GM21381 (cell line): Measurements from ENCODE around the gene CPNE6.
"Not testable (repeated sequence)": the region's sequence is repeated elsewhere in the genome, so short reads cannot be mapped to it uniquely, and the experiment has no call there.

Experiments used
- ATAC-seq: cut with Tn5 transposase; IDR thresholded peaks from one replicate; pipeline ENCODE4 v1.9.1; 2021; ENCODE audit warnings: mild to moderate bottlenecking, moderate library complexity; ENCODE audit not compliant: unreplicated experiment

CPNE6 gene

DNA sequence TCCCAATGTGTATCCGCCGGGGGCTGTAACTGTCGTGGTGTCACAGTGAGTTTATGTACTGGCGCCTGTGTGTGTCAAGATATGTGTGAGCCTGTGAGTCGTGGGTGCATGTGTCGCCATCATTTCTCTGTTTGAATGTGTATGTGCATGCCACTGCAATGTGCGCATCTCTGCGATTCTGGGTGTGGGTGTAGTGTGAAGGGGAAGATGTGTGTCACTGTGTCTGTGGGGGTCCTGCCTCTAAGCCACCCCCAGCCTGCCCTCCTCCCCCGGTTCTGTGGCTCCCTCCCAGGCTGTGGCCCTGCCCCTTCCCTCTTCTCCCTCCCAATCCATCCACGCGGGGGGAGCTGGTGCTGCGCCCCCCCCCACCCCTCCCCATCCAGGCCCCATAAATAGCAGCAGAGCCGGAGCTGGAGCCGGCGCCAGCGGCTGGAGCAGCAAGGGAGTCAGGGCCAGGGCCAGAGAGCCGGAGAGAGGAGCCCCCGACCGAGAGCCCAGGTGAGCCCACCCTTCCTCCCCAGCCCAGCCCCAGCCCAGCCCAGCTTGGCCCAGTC lies at the start of gene CPNE6:
CPNE6 (plus strand) TSS at position 419 of the 554 bp plus-strand sequence. CDS start 1,375 bp downstream, outside the sequence.
- no peak for ATAC-seq

DNA sequence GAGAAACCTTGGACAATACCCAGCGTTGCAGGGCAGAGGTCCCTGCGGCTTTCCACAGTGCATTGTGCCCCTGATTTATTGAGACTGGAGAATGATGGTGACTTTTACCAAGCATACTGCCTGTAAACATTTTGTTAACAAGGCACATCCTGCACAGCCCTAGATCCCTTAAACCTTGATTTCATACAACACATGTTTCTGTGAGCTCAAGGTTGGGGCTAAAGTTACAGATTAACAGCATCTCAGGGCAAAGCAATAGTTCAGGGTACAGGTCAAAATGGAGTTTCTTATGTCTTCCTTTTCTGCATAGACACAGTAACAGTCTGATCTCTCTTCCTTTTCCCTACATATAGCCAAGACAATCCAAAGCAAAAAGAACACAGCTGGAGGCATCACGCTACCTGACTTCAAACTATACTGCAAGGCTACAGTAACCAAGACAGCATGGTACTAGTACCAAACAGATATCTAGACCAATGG lies 46.4 kb upstream of the CPNE6 start:
- ATAC-seq = not testable (repeated sequence)

DNA sequence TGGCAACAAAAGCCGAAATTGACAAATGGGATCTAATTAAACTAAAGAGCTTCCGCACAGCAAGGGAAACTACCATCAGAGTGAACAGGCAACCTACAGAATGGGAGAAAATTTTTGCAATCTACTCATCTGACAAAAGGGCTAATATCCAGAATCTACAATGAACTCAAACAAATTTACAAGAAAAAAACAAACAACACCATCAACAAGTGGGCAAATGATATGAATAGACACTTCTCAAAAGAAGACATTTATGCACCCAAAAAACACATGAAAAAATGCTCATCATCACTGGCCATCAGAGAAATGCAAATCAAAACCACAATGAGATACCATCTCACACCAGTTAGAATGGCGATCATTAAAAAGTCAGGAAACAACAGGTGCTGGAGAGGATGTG lies 41.7 kb upstream of the CPNE6 start:
- ATAC-seq = not testable (repeated sequence)

DNA sequence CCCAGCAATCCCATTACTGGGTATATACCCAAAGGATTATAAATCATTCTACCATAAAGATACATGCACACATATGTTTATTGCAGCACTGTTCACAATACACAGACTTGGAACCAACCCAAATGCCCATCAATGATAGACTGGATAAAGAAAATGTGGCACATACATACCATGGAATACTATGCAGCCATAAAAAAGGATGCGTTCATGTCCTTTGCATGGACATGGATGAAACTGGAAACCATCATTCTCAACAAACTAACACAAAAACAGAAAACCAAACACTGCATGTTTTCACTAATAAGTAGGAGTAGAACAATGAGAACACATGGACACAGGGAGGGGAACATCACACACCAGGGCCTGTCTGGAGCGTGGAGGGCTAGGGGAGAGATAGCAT lies 40.0 kb upstream of the CPNE6 start:
- ATAC-seq = not testable (repeated sequence)

DNA sequence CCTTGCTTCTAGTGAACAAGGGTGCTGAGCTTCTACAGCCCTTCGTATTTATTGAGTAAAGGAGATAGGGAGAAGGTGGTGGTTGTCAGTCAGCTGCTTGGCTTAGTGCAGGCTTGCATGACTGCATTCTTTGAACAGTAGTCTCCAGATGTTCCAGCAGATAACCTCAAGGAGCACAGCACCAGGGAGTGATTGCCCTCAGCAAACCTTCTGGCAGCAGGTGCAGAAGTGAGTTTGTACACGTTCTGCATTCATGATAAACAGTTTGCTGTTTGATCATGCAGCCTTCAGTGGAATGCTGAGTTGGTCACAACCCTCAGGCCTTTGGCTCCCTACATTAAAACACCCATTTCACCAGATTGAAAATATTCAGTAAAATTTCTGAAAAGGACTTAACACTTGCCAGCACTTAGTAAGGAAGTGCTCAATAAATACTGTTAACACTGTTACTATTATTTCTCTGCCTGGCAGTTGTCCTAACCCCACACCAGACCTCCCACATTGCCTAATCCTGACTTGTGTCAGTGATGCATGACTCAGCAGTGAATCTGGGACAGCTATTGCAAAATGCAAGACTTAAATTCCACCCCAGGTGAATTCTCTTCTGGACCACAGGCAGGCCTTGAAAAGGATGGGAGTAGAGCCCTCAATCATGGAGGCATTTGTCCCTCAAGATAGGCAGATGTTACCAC lies 38.5 kb upstream of the CPNE6 start:
- ATAC-seq = no peak

DNA sequence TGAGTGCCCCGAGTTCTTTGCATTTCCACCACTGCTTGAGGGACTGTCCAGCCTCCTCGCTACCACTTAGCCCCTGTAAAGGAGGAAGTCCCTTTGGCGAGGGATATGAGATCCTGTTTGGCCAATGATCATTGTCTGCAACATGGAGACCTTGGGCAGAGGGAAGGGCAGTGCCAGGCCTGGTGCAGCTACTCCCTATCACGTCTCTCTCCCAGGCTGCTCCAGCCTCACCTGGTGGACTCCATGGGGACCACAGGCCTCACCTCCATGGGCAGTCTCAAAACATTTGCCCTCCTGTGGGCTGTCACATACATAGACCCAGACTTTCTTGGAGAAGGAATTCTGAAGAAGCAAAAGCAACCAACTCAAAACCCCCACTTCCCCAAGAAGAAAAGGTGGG lies 35.6 kb upstream of the CPNE6 start:
- ATAC-seq = peak; percentile 9

DNA sequence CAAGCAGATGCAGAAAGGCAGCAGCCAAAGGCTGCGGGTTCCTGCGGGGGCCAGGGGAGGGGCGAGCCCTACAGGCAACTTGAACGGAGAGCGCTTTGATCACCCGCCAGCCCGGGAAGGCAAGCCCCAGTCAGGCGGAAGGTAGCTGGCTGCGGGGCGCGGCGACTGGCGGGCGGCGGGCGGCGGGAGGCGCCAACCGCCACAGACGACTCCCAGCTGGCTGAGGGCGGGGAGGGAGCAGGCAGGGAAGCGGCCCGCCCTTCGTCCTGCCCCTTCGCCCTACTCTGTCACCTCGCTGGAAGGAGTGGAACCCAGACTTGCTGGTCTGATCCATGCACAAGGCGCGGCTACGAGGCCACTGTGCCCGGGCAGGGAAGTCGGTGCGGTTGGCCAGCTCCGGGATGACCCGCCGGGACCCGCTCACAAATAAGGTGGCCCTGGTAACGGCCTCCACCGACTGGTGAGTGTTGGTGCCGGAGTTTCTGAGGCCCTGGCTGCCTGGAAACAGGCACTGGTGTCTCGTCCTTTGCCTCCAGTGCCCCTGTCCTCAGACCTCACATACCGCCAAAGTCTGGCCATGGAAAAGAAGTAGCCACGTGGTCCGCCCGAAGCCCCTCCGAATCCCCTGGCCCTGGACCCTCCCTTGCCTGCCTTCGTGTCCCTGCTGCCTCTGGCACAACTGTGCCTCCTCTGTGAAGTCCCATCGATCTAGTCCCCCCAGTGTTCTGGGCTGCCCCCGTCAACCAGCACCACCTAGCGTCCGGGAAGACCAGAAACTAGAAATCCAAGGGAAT lies 35.0 kb upstream of the CPNE6 start:
- ATAC-seq = peak; percentile 76

DNA sequence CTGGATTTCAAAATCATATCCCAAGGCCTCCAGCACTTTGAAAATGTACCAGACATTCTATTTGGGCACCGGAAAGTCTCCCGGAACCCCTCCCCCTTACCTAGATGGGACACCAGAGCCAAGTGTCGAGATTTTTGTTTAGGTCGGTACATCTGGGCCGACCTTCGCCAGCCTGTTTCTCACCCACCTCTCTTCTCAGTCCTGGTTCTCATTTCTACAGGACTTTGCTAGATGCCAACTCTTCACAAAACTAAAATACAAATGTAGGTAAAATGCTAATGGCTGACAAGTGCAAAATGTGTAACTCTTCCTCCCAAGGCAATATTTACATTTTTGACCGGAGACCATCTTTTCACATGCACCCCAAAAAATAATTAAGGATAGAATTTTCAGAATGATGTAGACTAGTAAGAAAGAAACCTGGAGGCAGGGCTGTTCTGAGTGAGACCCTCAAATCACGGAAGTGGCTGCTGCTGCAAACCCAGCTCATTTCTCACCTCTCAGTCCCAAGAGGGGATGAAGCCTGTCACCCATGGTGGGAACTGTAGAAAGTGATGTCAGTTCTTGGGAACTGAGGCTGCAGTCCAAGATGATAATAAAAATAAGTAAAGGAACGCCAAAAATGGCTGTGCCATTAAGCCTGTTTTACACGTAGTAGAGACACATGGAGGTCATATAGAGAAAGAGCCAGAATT lies 34.3 kb upstream of the CPNE6 start:
- peak; percentile 20 for ATAC-seq

DNA sequence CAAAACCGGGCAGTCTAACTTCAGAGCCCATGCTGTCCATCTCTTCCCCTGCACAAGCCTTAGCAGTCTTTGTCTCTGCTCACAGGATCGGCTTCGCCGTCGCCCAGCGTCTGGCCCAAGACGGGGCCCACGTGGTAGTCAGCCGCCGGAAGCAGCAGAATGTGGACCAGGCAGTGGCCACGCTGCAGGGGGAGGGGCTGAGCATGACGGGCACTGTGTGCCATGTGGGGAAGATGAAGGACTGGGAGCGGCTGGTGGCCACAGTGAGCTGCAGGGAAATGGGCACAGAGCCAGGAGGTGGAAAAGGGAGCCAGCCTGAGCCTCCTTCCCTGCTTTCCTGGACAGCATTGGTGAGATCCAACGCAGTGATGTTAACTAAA lies 33.7 kb upstream of the CPNE6 start:
- no peak for ATAC-seq

DNA sequence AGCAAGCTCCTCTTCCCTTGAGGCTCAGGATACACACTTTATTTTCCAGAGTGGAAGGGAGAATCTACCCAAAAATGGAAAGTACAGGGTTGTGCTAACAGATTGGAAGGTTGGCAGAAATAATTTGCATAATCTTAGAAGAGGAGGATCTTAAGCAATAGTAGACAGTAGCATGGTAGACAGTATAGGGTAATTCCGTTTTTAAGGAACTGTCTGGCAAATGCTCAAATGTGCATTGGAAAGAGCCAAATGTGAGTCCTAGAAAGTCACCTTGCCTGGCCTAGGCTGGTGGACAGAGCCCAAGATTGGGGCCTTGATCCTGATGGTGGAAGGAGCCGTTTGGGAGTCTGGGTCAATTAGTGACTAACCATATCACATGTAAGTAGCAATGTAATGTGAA lies 32.7 kb upstream of the CPNE6 start:
- ATAC-seq = no peak

DNA sequence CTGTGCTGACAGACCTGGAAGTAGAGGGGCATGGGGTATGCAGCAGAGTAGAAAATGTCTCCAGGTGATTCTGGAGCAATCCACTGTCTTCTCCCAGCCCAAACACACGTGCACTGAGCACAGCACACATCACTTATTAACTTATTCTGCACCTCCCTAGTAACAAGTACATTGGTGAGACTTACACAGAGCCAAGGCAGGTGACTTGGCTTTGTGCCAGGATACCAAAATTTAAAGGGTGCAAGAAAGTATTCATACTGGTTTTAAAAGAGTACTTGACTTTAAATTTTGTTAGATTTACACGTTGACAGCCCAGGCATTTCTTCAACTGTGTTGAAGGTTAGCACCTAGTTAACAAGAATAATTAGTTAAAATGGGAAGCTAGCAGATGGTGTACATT lies 30.7 kb upstream of the CPNE6 start:
- ATAC-seq = no peak

DNA sequence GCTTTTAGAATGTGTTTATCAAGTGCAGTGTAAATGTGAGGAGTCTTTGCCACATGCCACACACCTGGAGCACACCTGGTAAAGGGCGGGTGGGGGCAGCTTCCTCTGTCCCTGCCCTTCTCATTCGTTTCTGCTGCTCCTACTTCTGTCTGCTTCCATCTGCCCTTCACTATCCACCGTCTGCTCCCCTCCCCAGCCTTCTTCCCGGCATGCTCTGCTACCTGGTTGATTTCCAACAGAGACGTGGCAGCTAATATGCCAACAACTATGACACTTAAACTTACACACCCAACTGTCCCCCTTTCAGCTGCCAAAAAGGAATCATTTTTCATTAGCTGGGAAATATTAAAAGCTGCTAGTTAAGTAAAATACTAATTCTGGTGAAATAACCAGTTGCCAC lies 28.6 kb upstream of the CPNE6 start:
- ATAC-seq = no peak

DNA sequence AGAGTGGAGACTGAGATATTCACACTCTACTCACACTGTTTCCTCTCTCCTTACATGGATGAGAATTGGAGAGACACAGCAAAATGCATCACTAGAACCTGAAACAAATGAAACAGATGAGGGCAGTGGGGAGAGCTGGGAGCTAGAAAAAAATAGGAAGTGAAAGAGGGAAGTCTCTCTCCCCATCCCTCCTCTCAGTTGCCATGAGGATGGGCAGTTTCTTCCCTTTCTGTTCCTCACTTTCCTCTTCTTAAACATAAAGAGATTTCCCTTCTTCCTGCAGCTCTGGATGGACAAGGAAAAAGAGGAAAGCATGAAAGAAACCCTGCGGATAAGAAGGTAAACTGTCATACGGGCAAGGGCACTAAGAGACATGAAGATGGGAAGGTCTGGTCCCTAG lies 22.4 kb upstream of the CPNE6 start:
- not testable (repeated sequence) for ATAC-seq

DNA sequence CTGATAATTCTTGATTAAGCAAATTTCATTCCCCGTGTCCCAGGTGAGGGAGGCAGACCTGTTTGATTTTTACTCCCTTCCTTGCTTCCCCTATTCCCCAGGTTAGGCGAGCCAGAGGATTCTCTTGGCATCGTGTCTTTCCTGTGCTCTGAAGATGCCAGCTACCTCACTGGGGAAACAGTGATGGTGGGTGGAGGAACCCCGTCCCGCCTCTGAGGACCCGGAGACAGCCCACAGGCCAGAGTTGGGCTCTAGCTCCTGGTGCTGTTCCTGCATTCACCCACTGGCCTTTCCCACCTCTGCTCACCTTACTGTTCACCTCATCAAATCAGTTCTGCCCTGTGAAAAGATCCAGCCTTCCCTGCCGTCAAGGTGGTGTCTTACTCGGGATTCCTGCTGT lies 20.6 kb upstream of the CPNE6 start:
- not testable (repeated sequence) for ATAC-seq

DNA sequence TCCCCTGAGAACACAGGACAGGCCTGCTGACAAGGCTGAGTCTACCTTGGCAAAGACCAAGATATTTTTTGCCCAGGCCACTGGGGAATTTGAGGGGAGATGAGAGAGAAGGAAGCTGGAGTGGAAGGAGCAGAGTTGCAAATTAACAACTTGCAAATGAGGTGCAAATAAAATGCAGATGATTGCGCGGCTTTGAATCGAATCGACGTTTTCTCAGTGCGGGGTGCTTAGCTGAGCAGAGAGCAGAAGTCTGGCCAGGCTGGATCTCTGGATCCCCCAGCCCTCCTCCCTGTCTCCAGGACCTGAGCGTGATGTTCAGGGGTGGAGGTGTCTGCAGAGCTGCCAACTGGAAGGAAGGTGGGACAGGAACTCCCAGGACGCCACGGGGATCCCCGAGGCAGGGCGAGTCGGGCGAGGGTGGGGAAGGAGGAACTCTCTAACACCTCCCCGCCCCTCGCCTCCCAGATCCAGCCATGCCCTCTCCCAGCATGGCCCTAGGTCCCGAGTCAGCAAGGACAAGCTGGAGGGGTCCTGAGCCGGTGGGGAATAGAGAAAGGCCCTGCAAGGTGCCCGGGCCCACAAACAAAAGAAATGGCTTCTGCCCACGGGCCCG lies 20.1 kb upstream of the CPNE6 start:
- ATAC-seq = peak; percentile 27

DNA sequence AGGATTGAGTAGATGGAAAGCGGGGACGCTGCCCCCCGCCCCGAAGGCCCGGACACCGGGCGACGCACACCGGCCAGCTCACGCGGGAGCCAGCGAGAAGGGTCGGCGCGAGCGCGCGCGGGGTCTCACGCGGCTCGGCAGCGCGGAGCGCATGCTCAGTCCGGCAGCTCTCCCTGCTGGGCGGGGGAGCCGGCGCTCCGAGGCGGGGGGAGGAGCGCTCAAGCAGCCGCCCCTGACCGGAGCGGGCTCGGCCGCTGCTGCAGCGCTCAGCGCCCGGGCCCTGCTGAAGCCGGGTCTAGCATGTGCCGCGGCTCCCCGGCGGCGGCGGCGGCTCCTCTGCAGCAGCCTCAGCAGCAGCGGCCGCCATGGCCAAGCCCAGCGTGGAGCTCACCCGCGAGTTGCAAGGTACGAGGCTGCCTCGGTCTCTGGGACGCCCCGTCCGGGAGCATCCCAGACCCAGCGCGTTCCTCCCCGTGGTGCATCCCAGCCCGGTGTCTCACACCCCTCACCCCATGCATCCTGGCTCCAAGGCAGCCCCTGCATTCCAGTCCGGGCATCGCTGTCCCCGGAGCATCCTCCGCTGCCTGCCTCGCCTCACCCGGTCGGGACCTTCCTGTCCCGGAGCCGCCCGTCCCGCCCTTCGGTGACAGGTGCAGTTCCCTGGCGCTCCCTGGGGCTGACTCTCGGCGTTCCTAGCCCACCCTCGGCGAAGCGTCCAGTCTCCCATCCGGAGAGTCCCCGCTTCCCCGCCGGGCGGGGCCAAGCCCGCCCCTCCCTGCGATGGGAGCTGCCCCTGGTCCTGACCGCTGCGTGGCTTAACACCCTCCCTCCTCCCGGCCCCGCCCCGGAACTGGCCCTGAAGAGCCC lies 19.3 kb upstream of the CPNE6 start, which contains the start of gene CARMIL3:
CARMIL3 (plus strand) TSS at position 221 of the 867 bp plus-strand sequence; CDS start at position 366, 145 bp downstream.
- ATAC-seq = peak; percentile 72

DNA sequence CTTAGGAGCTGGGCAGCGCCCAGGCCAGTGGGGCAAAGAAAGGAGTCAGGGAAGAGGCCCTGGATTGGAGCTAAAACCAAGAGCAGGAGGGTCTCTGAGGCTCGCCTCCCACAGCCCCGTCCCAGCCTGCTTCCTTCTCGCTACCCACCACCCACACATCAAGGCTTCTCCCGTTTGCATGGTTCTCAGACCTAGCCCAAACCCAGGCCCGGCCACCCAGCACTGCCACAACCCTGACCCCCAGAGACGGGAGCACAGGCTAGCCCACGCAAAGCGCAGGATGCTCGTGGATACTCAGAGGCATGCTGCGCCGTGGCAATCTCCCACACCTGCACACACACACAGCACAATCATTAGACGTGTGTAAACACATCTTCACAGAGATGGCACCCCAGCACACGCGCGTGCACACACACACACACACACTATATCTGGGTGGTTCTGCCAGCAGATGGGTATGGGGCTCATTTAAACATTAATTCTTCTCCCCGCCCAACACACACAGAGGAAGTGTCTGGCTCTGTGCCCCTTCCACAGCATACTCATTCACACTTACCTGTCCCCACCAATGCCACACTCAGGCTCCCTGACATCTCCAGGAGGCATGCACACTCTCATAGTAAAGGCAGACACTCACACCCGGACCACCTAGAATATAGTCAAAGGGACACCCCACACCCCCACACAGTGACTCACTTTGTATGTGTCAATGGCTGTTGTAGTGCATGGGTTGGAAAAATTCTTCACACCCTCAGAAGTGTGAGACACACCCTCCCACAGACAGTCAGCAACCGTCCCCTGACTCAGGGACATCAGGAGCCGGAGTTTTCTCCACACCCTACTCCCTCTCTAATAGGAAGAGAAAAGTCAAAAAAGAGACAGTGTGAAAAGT lies 18.5 kb upstream of the CPNE6 start:
- ATAC-seq = no peak

DNA sequence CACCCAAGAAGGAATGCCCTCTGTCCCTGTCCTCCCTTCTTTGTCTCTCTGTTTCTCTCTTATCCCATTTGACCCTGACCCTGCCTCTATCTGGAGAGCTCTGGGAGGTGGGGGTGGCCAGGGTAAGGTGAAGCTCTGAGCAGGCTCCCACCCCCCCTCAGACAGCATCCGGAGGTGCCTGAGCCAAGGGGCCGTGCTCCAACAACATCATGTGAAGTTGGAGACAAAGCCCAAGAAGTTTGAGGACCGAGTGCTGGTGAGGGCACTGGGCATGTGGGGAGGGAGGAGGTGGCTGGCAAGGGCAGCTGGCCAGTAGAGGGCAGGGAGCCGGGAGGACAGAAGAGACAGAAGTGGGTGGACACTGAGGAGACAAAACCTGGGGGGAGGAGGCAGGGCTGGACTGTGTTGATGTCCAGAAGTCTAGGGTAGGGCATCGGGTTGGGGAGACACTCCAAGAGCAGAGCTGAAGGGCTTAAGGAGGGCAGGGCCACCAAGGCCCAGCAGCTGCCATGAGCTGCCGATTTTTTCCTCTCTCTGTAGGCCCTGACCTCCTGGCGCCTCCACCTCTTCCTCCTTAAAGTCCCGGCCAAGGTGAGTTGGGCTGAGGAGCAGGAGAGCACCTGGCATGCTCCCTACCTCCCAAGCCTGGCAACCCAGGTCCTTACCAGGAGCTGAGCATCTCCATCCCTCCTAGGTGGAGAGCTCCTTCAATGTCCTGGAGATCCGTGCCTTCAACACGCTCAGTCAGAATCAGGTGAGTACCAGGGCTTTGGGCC lies 17.6 kb upstream of the CPNE6 start:
- ATAC-seq = no peak
